ENCODE measurements around the gene HMCN2.

The HMCN2 gene

DNA sequence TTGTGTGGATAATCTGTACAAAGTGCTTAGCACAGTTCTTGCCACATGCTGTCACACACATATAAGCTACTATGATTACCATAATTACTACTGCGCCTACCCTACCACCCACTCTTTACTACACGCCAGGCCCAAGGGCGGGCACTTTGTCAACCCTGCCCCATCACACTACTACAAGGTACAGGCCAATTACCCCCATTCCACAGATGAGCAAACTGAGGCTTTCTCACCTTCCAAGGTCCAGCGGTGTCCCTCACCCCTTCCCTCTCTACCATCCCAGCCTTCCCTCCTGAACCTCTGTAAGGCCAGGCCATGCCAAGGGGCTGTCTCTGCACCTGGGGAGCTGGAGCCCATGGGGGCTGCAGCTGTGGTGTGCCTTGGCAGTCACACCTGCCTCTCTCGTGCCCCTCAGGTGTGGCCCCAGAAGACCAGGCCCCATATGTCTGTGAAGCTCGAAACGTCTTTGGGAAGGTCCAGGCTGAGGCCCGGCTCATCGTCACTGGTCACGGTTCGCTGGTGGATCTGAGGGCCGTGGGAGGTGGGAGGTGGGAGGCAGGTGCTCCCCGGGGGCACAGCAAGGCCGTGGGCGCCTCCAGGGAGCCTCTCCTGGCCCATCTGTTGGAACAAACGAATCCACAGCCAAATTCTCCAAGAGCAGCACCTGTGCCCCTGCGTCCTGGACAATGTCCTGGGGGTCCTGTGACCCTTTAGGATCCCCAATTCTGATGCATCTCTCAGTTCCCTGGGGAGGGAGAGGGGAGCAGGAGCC lies 54.6 kb downstream of the HMCN2 start:
- TF ChIP-seq CEBPB (IDR thresholded peaks at IDR 0.05), result no peak
- TF ChIP-seq TEAD4 (IDR thresholded peaks at IDR 0.05), result no peak
- TF ChIP-seq CREB1 (IDR thresholded peaks at IDR 0.05; ENCODE audit: low read depth), result no peak
- no peak for TF ChIP-seq YY1 (IDR thresholded peaks at IDR 0.05; ENCODE audit: low read depth)
- TF ChIP-seq ZBTB7A (IDR thresholded peaks at IDR 0.05; ENCODE audit: low read depth), result no peak
- TF ChIP-seq, protein P1, sequence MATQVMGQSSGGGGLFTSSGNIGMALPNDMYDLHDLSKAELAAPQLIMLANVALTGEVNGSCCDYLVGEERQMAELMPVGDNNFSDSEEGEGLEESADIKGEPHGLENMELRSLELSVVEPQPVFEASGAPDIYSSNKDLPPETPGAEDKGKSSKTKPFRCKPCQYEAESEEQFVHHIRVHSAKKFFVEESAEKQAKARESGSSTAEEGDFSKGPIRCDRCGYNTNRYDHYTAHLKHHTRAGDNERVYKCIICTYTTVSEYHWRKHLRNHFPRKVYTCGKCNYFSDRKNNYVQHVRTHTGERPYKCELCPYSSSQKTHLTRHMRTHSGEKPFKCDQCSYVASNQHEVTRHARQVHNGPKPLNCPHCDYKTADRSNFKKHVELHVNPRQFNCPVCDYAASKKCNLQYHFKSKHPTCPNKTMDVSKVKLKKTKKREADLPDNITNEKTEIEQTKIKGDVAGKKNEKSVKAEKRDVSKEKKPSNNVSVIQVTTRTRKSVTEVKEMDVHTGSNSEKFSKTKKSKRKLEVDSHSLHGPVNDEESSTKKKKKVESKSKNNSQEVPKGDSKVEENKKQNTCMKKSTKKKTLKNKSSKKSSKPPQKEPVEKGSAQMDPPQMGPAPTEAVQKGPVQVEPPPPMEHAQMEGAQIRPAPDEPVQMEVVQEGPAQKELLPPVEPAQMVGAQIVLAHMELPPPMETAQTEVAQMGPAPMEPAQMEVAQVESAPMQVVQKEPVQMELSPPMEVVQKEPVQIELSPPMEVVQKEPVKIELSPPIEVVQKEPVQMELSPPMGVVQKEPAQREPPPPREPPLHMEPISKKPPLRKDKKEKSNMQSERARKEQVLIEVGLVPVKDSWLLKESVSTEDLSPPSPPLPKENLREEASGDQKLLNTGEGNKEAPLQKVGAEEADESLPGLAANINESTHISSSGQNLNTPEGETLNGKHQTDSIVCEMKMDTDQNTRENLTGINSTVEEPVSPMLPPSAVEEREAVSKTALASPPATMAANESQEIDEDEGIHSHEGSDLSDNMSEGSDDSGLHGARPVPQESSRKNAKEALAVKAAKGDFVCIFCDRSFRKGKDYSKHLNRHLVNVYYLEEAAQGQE (IDR thresholded peaks at IDR 0.05; ENCODE audit: low read depth), result no peak
- no peak for TF ChIP-seq MAX (IDR thresholded peaks at IDR 0.05)
- TF ChIP-seq, protein P2, sequence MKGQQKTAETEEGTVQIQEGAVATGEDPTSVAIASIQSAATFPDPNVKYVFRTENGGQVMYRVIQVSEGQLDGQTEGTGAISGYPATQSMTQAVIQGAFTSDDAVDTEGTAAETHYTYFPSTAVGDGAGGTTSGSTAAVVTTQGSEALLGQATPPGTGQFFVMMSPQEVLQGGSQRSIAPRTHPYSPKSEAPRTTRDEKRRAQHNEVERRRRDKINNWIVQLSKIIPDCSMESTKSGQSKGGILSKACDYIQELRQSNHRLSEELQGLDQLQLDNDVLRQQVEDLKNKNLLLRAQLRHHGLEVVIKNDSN (IDR thresholded peaks at IDR 0.05), result no peak
- TF ChIP-seq EP300 (IDR thresholded peaks at IDR 0.05; ENCODE audit: borderline replicate concordance), result no peak
- TF ChIP-seq EGR1 (IDR thresholded peaks at IDR 0.05), result no peak
- no peak for TF ChIP-seq TAF1 (IDR thresholded peaks at IDR 0.05; ENCODE audit: low read depth)
- no peak for TF ChIP-seq NFIC (IDR thresholded peaks at IDR 0.05)
- no peak for TF ChIP-seq RAD21 (IDR thresholded peaks at IDR 0.05; ENCODE audit: low read depth)
- TF ChIP-seq FOXM1 (IDR thresholded peaks at IDR 0.05; ENCODE audit: borderline replicate concordance, low read depth), result no peak
- no peak for TF ChIP-seq TCF12 (IDR thresholded peaks at IDR 0.05; ENCODE audit: low read depth)

- no peak for TF ChIP-seq EP300 (IDR thresholded peaks at IDR 0.05; ENCODE audit: borderline replicate concordance)
- TF ChIP-seq ZBTB7A (IDR thresholded peaks at IDR 0.05; ENCODE audit: low read depth), result no peak
- TF ChIP-seq TEAD4 (IDR thresholded peaks at IDR 0.05), result no peak
- TF ChIP-seq TCF12 (IDR thresholded peaks at IDR 0.05; ENCODE audit: low read depth), result no peak
- TF ChIP-seq TAF1 (IDR thresholded peaks at IDR 0.05; ENCODE audit: low read depth), result no peak
- no peak for TF ChIP-seq RAD21 (IDR thresholded peaks at IDR 0.05; ENCODE audit: low read depth)
- no peak for TF ChIP-seq EGR1 (IDR thresholded peaks at IDR 0.05)
These were observed 55.3 kb downstream of the HMCN2 start for GRCh38 chr9:130320723-130321481.

DNA sequence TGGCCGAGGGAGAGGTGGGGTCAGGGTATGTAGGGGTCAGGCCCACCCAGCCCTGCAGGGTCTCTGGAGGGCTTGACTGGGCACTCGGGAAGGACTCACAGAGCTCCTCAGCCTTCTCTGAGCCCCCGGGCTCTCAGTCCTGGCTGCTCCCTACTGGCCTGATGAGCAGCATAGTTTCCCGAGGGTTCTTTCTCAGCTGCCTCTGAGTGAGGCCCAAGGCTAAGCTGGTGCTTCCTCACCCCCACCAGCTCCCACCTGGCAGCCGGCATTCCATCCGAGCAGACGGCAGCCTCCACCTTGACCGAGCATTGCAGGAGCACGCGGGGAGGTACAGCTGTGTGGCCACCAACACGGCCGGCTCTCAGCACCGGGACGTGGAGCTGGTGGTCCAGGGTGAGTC lies 56.0 kb downstream of the HMCN2 start:
- TF ChIP-seq CEBPB (IDR thresholded peaks at IDR 0.05) (no peak), TCF12 (IDR thresholded peaks at IDR 0.05; ENCODE audit: low read depth) (no peak), CREB1 (IDR thresholded peaks at IDR 0.05; ENCODE audit: low read depth) (no peak), MAX (IDR thresholded peaks at IDR 0.05) (no peak), FOXM1 (IDR thresholded peaks at IDR 0.05; ENCODE audit: borderline replicate concordance, low read depth) (no peak), RAD21 (IDR thresholded peaks at IDR 0.05; ENCODE audit: low read depth) (no peak), TAF1 (IDR thresholded peaks at IDR 0.05; ENCODE audit: low read depth) (no peak)
- TF ChIP-seq, protein P2 (IDR thresholded peaks at IDR 0.05), result no peak

GRCh38 chr9:130323051-130323745 lies 57.6 kb downstream of the HMCN2 start:
- no peak for TF ChIP-seq ZBTB7A (IDR thresholded peaks at IDR 0.05; ENCODE audit: low read depth)
- no peak for TF ChIP-seq EP300 (IDR thresholded peaks at IDR 0.05; ENCODE audit: borderline replicate concordance)
- no peak for TF ChIP-seq CREB1 (IDR thresholded peaks at IDR 0.05; ENCODE audit: low read depth)
- no peak for TF ChIP-seq FOXM1 (IDR thresholded peaks at IDR 0.05; ENCODE audit: borderline replicate concordance, low read depth)
- TF ChIP-seq CEBPB (IDR thresholded peaks at IDR 0.05), result no peak
- no peak for TF ChIP-seq NFIC (IDR thresholded peaks at IDR 0.05)
- no peak for TF ChIP-seq MAX (IDR thresholded peaks at IDR 0.05)

DNA sequence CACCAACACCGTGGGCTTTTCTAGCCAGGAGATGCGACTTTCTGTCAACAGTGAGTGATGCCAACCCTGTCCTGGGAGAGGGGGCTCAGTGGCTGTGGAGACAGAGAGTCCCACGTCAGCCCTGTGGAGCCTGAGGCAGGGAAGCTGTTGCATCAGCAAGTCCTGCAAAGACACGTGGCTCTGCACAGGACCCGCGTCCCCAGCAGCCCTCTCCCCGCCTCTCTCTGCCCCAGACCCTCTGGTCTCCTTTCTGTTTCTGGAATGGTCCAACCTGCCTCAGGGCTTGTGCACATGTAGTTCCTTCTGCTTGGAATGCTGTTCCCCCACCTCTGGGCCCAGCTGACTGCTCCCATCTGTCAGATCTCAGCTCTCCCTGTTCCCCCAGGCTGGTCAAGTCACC lies 60.4 kb downstream of the HMCN2 start:
- TF ChIP-seq TAF1 (IDR thresholded peaks at IDR 0.05; ENCODE audit: low read depth) (no peak), TEAD4 (IDR thresholded peaks at IDR 0.05) (no peak), TCF12 (IDR thresholded peaks at IDR 0.05; ENCODE audit: low read depth) (no peak), EGR1 (IDR thresholded peaks at IDR 0.05) (no peak), CEBPB (IDR thresholded peaks at IDR 0.05) (no peak), RAD21 (IDR thresholded peaks at IDR 0.05; ENCODE audit: low read depth) (no peak), FOXM1 (IDR thresholded peaks at IDR 0.05; ENCODE audit: borderline replicate concordance, low read depth) (no peak), MAX (IDR thresholded peaks at IDR 0.05) (no peak)
- TF ChIP-seq, protein P2 (IDR thresholded peaks at IDR 0.05), result no peak
- TF ChIP-seq, protein P1 (IDR thresholded peaks at IDR 0.05; ENCODE audit: low read depth), result no peak
